ENCODE data around the gene BEST2. TPM values are rescaled to one million over a fixed set of nuclear protein-coding genes. Genes with fewer than 3 reads are reported as not detected.
"Not testable (repeated sequence)": the region's sequence is repeated elsewhere in the genome, so short reads cannot be mapped to it uniquely, and the experiment has no call there.

BEST2 gene
- total RNA-seq, 1 donor from 2014 or later = not detected

DNA sequence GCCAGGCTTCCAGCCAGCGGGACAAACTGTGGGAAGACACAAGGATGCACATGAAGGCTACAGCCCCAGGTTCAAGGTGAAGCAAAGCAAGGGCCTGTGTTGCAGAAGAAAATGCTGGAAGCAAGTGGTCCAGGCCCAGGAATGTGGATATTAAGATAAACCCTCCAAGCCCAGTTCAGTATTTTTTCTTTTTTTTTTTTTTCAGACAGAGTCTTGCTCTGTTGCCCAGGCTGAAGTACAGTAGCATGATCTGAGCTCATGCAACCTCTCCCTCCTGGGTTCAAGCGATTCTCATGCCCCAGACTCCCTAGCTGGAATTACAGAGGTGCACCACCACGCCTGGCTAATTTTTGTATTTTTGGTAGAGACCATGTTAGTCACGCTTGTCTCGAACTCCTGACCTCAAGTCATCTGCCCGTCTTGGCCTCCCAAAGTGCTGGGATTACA is 45.6 kb downstream of the BEST2 start:
- no peak for DNase-seq (ENCODE audit: low read depth)
- H3K4me3 ChIP-seq (ENCODE audit: low read depth, low read length) = no peak overlapping the region
- TF ChIP-seq, protein P1, sequence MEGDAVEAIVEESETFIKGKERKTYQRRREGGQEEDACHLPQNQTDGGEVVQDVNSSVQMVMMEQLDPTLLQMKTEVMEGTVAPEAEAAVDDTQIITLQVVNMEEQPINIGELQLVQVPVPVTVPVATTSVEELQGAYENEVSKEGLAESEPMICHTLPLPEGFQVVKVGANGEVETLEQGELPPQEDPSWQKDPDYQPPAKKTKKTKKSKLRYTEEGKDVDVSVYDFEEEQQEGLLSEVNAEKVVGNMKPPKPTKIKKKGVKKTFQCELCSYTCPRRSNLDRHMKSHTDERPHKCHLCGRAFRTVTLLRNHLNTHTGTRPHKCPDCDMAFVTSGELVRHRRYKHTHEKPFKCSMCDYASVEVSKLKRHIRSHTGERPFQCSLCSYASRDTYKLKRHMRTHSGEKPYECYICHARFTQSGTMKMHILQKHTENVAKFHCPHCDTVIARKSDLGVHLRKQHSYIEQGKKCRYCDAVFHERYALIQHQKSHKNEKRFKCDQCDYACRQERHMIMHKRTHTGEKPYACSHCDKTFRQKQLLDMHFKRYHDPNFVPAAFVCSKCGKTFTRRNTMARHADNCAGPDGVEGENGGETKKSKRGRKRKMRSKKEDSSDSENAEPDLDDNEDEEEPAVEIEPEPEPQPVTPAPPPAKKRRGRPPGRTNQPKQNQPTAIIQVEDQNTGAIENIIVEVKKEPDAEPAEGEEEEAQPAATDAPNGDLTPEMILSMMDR (IDR thresholded peaks at IDR 0.05; ENCODE audit: insufficient read depth, low read length, poor library complexity, severe bottlenecking) = no peak
- H3K27me3 ChIP-seq (ENCODE audit: control insufficient read depth, insufficient read depth, low read length) = no peaks in the 10 kb centered on the region
- no peaks in the 10 kb centered on the region for H3K36me3 ChIP-seq (ENCODE audit: control insufficient read depth, insufficient read depth, low read length)

DNA sequence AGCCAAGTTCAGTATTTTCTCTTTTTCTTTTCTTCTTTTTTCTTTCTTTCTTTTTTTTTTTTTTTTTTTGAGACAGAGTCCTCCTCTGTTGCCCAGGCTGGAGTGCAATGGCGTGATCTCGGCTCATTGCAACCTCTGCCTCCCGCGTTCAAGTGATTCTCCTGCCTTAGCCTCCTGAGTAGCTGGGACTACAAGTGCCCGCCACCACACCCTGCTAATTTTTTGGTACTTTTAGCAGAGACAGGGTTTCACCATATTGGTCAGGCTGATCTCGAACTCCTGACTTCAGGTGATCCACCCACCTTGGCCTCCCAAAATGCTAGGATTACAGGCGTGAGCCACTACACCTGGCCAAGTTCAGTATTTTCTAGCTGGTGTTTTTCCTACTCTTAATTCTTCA is 46.0 kb downstream of the BEST2 start:
- not testable (repeated sequence) for H3K4me3 ChIP-seq (ENCODE audit: low read depth, low read length); H3K36me3 ChIP-seq (ENCODE audit: control insufficient read depth, insufficient read depth, low read length); DNase-seq (ENCODE audit: low read depth); H3K27me3 ChIP-seq (ENCODE audit: control insufficient read depth, insufficient read depth, low read length)

DNA sequence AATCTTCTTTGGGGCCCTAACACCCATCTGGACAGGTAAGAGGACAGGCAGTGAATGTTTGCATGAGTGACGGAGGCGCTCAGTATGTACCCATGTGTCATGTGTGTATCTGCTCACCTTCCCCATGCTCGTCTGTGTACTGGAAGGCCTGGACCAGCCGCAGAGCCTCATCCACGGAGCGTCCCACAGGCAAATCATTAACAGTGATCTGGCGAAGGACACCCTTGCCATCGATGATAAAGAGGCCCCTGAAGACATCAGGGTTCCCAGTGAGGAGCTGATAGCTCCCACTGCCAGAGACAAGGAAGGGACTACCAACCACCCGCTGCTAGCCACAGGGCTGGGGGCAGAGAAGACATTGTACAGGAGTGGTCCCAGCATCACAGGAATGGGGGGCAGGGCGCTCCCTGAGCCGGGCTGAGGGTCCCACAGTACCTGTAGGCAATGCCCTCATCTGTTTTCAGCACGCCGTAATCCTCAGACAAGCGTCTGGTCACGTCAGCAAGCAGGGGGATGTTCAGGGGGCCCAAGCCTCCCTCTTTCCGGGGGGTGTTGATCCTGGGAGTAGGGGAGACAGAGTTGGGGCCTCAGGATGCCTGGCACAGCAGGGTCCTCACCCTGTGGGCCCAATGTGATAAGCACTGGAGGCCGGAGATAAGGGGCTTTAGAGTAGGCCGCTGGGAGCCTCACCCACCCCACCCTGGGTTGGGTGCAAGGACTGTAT is 48.3 kb downstream of the BEST2 start:
- Histone ChIP-seq H3K4me3 (ENCODE audit: low read depth, low read length) (no peak overlapping the region), H3K27me3 (ENCODE audit: control insufficient read depth, insufficient read depth, low read length) (no peaks in the 10 kb centered on the region), H3K36me3 (ENCODE audit: control insufficient read depth, insufficient read depth, low read length) (no peaks in the 10 kb centered on the region)
- TF ChIP-seq, protein P1 (IDR thresholded peaks at IDR 0.05; ENCODE audit: insufficient read depth, low read length, poor library complexity, severe bottlenecking) = no peak
- no peak for DNase-seq (ENCODE audit: low read depth)

DNA sequence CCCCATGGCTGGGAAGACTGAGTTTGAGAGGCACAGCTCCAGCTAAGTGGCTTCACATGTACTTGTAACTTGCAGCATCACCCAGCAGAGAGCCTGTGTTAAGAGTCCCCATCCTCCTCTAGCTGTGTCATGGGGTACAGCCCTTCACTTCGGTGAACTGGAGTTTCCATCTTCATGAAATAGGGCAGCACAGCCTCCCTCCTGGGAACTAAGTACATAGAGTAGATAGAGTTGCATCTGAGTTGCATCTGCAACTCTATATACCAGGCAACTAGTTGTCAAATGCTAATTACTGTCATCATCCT is 48.8 kb downstream of the BEST2 start:
- DNase-seq (ENCODE audit: low read depth) = no peak
- H3K36me3 ChIP-seq (ENCODE audit: control insufficient read depth, insufficient read depth, low read length) = no peaks in the 10 kb centered on the region
- TF ChIP-seq, protein P1 (IDR thresholded peaks at IDR 0.05; ENCODE audit: insufficient read depth, low read length, poor library complexity, severe bottlenecking) = no peak
- peak overlapping the region; percentile 82 for H3K4me3 ChIP-seq (ENCODE audit: low read depth, low read length)
- H3K27me3 ChIP-seq (ENCODE audit: control insufficient read depth, insufficient read depth, low read length) = no peaks in the 10 kb centered on the region

DNA sequence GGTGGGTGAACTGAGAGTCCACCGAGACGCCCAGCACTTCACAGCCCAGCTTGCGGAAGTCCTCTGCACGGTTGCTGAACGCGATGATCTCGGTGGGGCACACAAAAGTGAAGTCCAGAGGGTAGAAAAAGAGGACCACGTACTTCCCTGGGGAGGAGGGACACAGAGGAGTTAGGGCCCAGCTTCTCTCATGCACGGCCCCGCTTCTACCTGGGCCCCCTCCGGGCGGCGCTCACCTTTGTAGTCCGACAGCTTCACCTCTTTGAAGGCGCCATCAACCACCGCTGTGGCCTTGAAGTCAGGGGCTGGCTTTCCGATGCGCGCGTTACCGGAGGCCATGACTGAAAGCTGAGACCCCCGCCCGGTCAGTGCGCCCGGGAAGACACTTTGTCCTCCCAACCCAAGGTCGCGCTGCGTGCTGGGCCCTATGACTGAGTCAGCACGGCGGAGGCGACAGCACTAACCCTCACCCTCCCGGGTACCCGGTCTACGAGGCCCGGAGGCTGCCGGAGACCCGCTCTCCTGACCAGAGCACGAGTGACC is 49.4 kb downstream of the BEST2 start:
- no peaks in the 10 kb centered on the region for H3K36me3 ChIP-seq (ENCODE audit: control insufficient read depth, insufficient read depth, low read length)
- TF ChIP-seq, protein P1 (IDR thresholded peaks at IDR 0.05; ENCODE audit: insufficient read depth, low read length, poor library complexity, severe bottlenecking) = no peak
- no peak for DNase-seq (ENCODE audit: low read depth)
- peak overlapping the region; percentile 82 for H3K4me3 ChIP-seq (ENCODE audit: low read depth, low read length)
- H3K27me3 ChIP-seq (ENCODE audit: control insufficient read depth, insufficient read depth, low read length) = no peaks in the 10 kb centered on the region

DNA sequence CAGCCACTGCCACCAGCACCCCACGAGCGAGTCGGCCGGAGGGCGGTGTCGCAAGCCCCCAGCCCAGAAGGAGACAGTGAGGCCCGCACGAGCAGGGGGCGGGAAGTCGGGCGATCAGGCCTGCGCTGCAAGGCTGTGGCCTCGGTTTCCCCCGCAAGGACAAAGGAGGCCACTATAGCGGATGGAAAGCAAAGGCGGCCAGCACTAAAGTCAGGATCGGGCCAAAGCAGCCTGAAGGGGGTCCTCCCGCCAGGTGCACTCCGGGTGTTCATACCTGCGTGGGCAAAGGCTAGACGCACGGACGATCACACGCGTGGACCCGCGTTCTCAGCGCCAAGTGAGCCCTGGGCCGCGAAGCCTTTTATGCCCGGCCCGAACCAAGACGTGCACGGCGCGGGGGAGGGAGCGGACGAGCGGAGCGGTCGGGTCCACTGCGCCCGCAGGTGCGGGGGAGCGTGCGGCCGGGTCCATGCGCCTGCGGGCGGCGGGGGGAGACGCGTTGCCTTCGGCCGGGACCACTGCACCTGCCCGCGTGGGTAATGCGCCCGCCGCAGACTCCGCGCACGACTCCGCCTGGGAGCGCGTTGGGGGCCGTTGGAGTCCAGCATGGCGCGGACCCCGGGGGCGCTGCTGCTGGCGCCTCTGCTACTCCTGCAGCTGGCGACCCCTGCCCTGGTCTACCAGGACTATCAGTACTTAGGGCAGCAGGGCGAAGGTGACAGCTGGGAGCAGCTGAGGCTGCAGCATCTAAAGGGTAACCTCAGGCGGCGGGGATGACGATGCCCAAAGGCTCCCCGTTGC is 50.1 kb downstream of the BEST2 start, which contains the start of the genes PRDX2 and THSD8:
Gene PRDX2, minus strand, starts transcription at position 335 of the 801 bp plus-strand sequence. CDS start 539 bp downstream, outside the sequence.
Gene THSD8, plus strand, starts transcription at position 604 of the 801 bp plus-strand sequence. Its CDS starts 3 bp downstream, at position 607.
- TF ChIP-seq, protein P1 (IDR thresholded peaks at IDR 0.05; ENCODE audit: insufficient read depth, low read length, poor library complexity, severe bottlenecking) = no peak
- no peak for DNase-seq (ENCODE audit: low read depth)
- Histone ChIP-seq H3K36me3 (ENCODE audit: control insufficient read depth, insufficient read depth, low read length) (no peaks in the 10 kb centered on the region), H3K4me3 (ENCODE audit: low read depth, low read length) (peak within 1 kb of the TSS; percentile 82), H3K27me3 (ENCODE audit: control insufficient read depth, insufficient read depth, low read length) (no peaks in the 10 kb centered on the region)

Measured in kidney epithelial cell (primary cell).